Activated CD4-positive, alpha-beta T cell treated with anti-CD3 and anti-CD28 coated beads for 48 hours (primary cell): ENCODE data around the gene CTSG.
A peak's percentile ranks its signal among the peaks of the same experiment; 100 is the strongest.
"Not testable (repeated sequence)": the region's sequence is repeated elsewhere in the genome, so short reads cannot be mapped to it uniquely, and the experiment has no call there.

Experiments
- DNase-seq: peaks from one replicate; pipeline ENCODE4 v3.0.0-alpha.2; 2020

The CTSG gene, protein sequence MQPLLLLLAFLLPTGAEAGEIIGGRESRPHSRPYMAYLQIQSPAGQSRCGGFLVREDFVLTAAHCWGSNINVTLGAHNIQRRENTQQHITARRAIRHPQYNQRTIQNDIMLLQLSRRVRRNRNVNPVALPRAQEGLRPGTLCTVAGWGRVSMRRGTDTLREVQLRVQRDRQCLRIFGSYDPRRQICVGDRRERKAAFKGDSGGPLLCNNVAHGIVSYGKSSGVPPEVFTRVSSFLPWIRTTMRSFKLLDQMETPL

GRCh38 chr14:24576182-24576581, at the start of gene CTSG:
Gene CTSG (minus strand): TSS chr14:24576250. CDS start chr14:24576223, 27 bp downstream.
- no peak for DNase-seq

DNA sequence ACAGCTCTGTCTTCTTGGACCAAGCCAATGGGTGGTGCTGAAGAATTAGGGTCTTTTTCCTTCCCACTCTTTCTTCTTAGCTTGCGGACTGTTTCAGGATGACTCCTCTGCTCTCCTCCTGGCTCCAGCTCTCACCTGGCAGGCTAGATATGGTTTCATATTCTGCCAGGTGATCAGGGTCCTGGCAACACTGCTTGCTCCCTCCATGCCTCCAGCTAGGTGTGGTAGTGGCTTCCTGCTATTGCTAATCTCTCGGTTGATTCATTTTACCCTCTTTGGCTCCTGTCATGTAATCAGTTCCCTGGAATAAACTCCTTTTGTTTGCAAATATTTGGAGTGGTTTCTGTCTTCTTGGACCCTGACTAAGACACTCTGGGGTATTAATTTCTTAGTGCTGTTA, 37.7 kb upstream of the CTSG start:
- DNase-seq = no peak

GRCh38 chr14:24613241-24613640, 37.2 kb upstream of the CTSG start:
- DNase-seq = no peak

DNA sequence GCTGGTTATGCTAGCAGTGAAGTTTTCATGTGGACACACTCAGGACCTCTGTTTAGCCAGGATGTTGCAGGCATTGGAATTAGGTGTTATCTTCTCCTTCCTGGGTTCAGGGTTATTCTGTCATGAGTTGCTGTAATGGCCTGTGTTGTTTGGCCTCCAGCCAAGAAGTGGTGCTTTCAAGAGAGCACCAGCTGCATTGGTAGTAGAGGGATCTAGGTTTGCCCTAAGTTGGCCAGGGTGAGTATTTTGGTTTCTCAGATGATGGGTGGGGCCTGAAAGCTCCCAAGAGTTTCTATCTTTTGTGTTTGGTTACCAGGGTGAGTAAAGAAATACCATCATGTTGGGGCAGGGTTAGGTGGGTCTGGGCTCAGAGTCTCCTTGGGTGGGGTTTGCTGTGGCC, 36.1 kb upstream of the CTSG start:
- DNase-seq = no peak

- DNase-seq = peak; percentile 37
These were observed 33.8 kb upstream of the CTSG start, which contains the start of gene GZMH for GRCh38 chr14:24609655-24610344. Gene GZMH (minus strand): TSS chr14:24609685. CDS start chr14:24609613, 72 bp downstream.

GRCh38 chr14:24607635-24608514, 31.8 kb upstream of the CTSG start:
- DNase-seq = no peak

DNA sequence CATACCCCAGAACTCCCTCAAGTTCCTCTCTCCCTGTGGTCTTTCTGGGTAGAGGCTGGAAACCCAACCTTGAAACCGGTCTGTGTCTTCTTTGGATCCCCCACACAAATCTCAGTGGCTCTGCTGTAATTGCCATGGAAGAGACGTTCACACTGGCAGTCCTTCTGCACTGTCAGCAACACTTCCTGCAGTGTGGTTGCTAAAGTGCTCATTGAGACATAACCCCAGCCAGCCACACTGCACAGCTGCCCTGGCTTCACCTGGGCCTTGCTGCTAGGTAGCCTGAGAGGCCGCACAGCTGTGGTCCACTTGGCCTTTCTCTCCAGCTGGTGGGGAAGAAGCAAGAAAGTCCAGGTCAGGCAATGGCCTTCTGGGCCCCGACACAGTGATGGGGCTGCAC, 31.0 kb upstream of the CTSG start:
- DNase-seq = no peak

DNA sequence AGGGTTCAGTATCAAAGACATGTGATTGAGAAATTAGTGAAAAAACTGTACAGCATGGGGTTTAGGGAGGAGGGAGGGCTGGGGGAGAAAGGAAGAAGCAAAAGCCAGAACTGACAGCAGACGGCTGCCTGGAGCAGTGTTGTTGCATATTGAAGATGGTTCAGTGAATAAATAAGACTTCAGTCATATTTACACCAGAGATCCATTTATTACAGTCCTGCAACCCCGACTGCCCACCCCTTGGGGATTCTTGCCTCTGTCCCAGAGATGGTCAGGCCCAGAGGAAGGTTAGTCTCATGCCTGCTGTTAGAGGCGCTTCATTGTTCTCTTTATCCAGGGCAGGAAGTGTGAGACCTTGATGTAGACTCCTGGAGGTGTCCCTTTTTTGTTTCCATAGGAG, 30.2 kb upstream of the CTSG start:
- DNase-seq = no peak

- DNase-seq = peak; percentile 83
These were observed 29.6 kb upstream of the CTSG start for GRCh38 chr14:24605435-24606190.

DNA sequence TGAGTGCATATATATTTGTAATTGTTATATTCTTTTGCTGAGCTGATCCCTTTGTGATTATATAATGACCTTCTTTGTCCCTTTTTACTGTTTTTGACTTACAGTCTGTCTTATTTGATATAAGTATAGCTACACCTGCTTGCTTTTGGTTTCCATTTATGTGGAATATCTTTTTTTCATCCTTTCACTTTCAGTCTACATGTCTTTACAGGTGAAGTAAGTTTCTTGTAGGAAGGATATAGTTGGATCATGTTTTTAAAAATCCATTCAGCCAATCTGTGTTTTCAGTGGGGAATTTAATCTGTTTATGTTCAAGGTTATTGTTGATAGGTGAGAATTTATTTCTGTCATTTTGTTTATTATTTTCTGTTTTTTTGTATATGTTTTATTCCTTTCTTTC, 21.4 kb upstream of the CTSG start:
- no peak for DNase-seq

- no peak for DNase-seq
These were observed 19.2 kb upstream of the CTSG start for GRCh38 chr14:24595073-24595808.

- DNase-seq = not testable (repeated sequence)
These were observed 15.0 kb upstream of the CTSG start for GRCh38 chr14:24591004-24591403.

DNA sequence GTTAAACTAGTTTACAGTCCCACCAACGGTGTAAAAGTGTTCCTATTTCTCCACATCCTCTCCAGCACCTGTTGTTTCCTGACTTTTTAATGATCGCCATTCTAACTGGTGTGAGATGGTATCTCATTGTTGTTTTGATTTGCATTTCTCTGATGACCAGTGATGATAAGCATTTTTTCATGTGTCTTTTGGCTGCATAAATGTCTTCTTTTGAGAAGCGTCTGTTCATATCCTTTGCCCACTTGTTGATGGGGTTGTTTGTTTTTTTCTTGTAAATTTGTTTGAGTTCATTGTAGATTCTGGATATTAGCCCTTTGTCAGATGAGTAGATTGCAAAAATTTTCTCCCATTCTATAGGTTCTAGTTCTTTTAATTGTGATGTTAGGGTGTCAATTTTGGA, 8.4 kb upstream of the CTSG start:
- DNase-seq = not testable (repeated sequence)

GRCh38 chr14:24578558-24578957, 2.5 kb upstream of the CTSG start:
- DNase-seq = no peak

- no peak for DNase-seq
These were observed 721 bp upstream of the CTSG start for GRCh38 chr14:24576771-24577170.

- DNase-seq = no peak
These were observed 1.8 kb downstream of the CTSG start for GRCh38 chr14:24574206-24574774.

GRCh38 chr14:24566318-24566717, 9.7 kb downstream of the CTSG start:
- no peak for DNase-seq

DNA sequence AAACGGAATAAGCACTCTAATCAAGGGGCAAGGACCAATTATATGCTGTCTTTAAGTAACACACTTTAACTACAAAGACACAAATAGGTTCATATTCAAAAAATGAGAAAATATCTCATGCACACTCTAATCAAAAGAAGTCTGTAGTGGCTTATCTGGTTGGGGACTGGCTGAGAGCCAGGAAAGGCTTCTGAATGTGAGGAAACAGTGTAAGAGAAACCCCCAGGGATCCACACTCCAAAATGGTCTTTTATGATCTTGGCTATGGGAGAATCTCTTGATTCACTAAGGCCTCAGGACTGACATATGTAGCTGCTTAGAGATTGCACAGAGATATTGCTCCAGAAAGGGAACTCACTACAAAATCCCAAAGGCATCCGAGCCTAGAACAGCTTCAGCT, 10.3 kb downstream of the CTSG start:
- DNase-seq = no peak

GRCh38 chr14:24563505-24563904, 12.5 kb downstream of the CTSG start:
- DNase-seq = no peak

- no peak for DNase-seq
These were observed 19.3 kb downstream of the CTSG start for GRCh38 chr14:24556756-24557155.

GRCh38 chr14:24549064-24549463, 27.0 kb downstream of the CTSG start:
- not testable (repeated sequence) for DNase-seq
